Measurements from ENCODE around the gene FHIT.

Gene FHIT

GRCh38 chr3:60276615-60277014 is 974.6 kb downstream of the FHIT start:
- Histone ChIP-seq H3K4me1 (ENCODE audit: control insufficient read depth, insufficient read depth, low read length, unreplicated experiment) (no peaks in the 10 kb centered on the region), H3K27me3 (ENCODE audit: insufficient read depth, low read length) (no peaks in the 10 kb centered on the region), H2AFZ (ENCODE audit: low read length, unreplicated experiment) (no peak overlapping the region), H3K4me3 (ENCODE audit: low read depth, low read length) (no peak overlapping the region), H3K79me2 (ENCODE audit: control insufficient read depth, insufficient read depth, low read length, unreplicated experiment) (no peaks in the 10 kb centered on the region), H3K27ac (ENCODE audit: low read depth, low read length) (no peak overlapping the region), H3K36me3 (ENCODE audit: insufficient read depth, low read length) (no peaks in the 10 kb centered on the region)

- Histone ChIP-seq H3K4me1 (ENCODE audit: control insufficient read depth, insufficient read depth, low read length, unreplicated experiment) (no peaks in the 10 kb centered on the region), H2AFZ (ENCODE audit: low read length, unreplicated experiment) (no peak overlapping the region), H3K36me3 (ENCODE audit: insufficient read depth, low read length) (no peaks in the 10 kb centered on the region), H3K27ac (ENCODE audit: low read depth, low read length) (no peak overlapping the region), H3K4me3 (ENCODE audit: low read depth, low read length) (no peak overlapping the region), H3K79me2 (ENCODE audit: control insufficient read depth, insufficient read depth, low read length, unreplicated experiment) (no peaks in the 10 kb centered on the region), H3K27me3 (ENCODE audit: insufficient read depth, low read length) (no peaks in the 10 kb centered on the region)
Measured at GRCh38 chr3:60274646-60275045, 976.6 kb downstream of the FHIT start.

- Histone ChIP-seq H3K4me1 (ENCODE audit: control insufficient read depth, insufficient read depth, low read length, unreplicated experiment) (no peaks in the 10 kb centered on the region), H3K27ac (ENCODE audit: low read depth, low read length) (no peak overlapping the region), H3K27me3 (ENCODE audit: insufficient read depth, low read length) (no peaks in the 10 kb centered on the region), H2AFZ (ENCODE audit: low read length, unreplicated experiment) (no peak overlapping the region), H3K4me3 (ENCODE audit: low read depth, low read length) (no peak overlapping the region), H3K36me3 (ENCODE audit: insufficient read depth, low read length) (no peaks in the 10 kb centered on the region), H3K79me2 (ENCODE audit: control insufficient read depth, insufficient read depth, low read length, unreplicated experiment) (no peaks in the 10 kb centered on the region)
Measured at GRCh38 chr3:60274098-60274497, 977.2 kb downstream of the FHIT start.

- Histone ChIP-seq H3K79me2 (ENCODE audit: control insufficient read depth, insufficient read depth, low read length, unreplicated experiment) (no peaks in the 10 kb centered on the region), H3K4me1 (ENCODE audit: control insufficient read depth, insufficient read depth, low read length, unreplicated experiment) (no peaks in the 10 kb centered on the region), H3K36me3 (ENCODE audit: insufficient read depth, low read length) (no peaks in the 10 kb centered on the region), H3K4me3 (ENCODE audit: low read depth, low read length) (no peak overlapping the region), H2AFZ (ENCODE audit: low read length, unreplicated experiment) (no peak overlapping the region), H3K27ac (ENCODE audit: low read depth, low read length) (no peak overlapping the region), H3K27me3 (ENCODE audit: insufficient read depth, low read length) (no peaks in the 10 kb centered on the region)
Measured at GRCh38 chr3:60269829-60270266, 981.4 kb downstream of the FHIT start.

- H3K27ac ChIP-seq (ENCODE audit: low read depth, low read length) = no peak overlapping the region
- H3K27me3 ChIP-seq (ENCODE audit: insufficient read depth, low read length) = no peaks in the 10 kb centered on the region
- no peaks in the 10 kb centered on the region for H3K4me1 ChIP-seq (ENCODE audit: control insufficient read depth, insufficient read depth, low read length, unreplicated experiment)
- no peak overlapping the region for H3K4me3 ChIP-seq (ENCODE audit: low read depth, low read length)
- no peak overlapping the region for H2AFZ ChIP-seq (ENCODE audit: low read length, unreplicated experiment)
- no peaks in the 10 kb centered on the region for H3K79me2 ChIP-seq (ENCODE audit: control insufficient read depth, insufficient read depth, low read length, unreplicated experiment)
- no peaks in the 10 kb centered on the region for H3K36me3 ChIP-seq (ENCODE audit: insufficient read depth, low read length)
Measured at GRCh38 chr3:60269377-60269776, 981.9 kb downstream of the FHIT start.

GRCh38 chr3:60268123-60268522 is 983.1 kb downstream of the FHIT start:
- no peaks in the 10 kb centered on the region for H3K79me2 ChIP-seq (ENCODE audit: control insufficient read depth, insufficient read depth, low read length, unreplicated experiment)
- H3K27me3 ChIP-seq (ENCODE audit: insufficient read depth, low read length) = no peaks in the 10 kb centered on the region
- H3K36me3 ChIP-seq (ENCODE audit: insufficient read depth, low read length) = no peaks in the 10 kb centered on the region
- no peak overlapping the region for H2AFZ ChIP-seq (ENCODE audit: low read length, unreplicated experiment)
- H3K27ac ChIP-seq (ENCODE audit: low read depth, low read length) = no peak overlapping the region
- H3K4me1 ChIP-seq (ENCODE audit: control insufficient read depth, insufficient read depth, low read length, unreplicated experiment) = no peaks in the 10 kb centered on the region
- no peak overlapping the region for H3K4me3 ChIP-seq (ENCODE audit: low read depth, low read length)

- Histone ChIP-seq H3K36me3 (ENCODE audit: insufficient read depth, low read length) (no peaks in the 10 kb centered on the region), H3K79me2 (ENCODE audit: control insufficient read depth, insufficient read depth, low read length, unreplicated experiment) (no peaks in the 10 kb centered on the region), H3K4me1 (ENCODE audit: control insufficient read depth, insufficient read depth, low read length, unreplicated experiment) (no peaks in the 10 kb centered on the region), H2AFZ (ENCODE audit: low read length, unreplicated experiment) (no peak overlapping the region), H3K27ac (ENCODE audit: low read depth, low read length) (no peak overlapping the region), H3K4me3 (ENCODE audit: low read depth, low read length) (no peak overlapping the region), H3K27me3 (ENCODE audit: insufficient read depth, low read length) (no peaks in the 10 kb centered on the region)
Measured at GRCh38 chr3:60266444-60266843, 984.8 kb downstream of the FHIT start.

- Histone ChIP-seq H3K27me3 (ENCODE audit: insufficient read depth, low read length) (no peaks in the 10 kb centered on the region), H3K27ac (ENCODE audit: low read depth, low read length) (no peak overlapping the region), H3K4me1 (ENCODE audit: control insufficient read depth, insufficient read depth, low read length, unreplicated experiment) (no peaks in the 10 kb centered on the region), H3K79me2 (ENCODE audit: control insufficient read depth, insufficient read depth, low read length, unreplicated experiment) (no peaks in the 10 kb centered on the region), H2AFZ (ENCODE audit: low read length, unreplicated experiment) (no peak overlapping the region), H3K36me3 (ENCODE audit: insufficient read depth, low read length) (no peaks in the 10 kb centered on the region), H3K4me3 (ENCODE audit: low read depth, low read length) (no peak overlapping the region)
Measured at GRCh38 chr3:60263191-60263590, 988.1 kb downstream of the FHIT start.

- Histone ChIP-seq H2AFZ (ENCODE audit: low read length, unreplicated experiment) (no peak overlapping the region), H3K79me2 (ENCODE audit: control insufficient read depth, insufficient read depth, low read length, unreplicated experiment) (no peaks in the 10 kb centered on the region), H3K27ac (ENCODE audit: low read depth, low read length) (no peak overlapping the region), H3K4me1 (ENCODE audit: control insufficient read depth, insufficient read depth, low read length, unreplicated experiment) (no peaks in the 10 kb centered on the region), H3K36me3 (ENCODE audit: insufficient read depth, low read length) (no peaks in the 10 kb centered on the region), H3K27me3 (ENCODE audit: insufficient read depth, low read length) (no peaks in the 10 kb centered on the region), H3K4me3 (ENCODE audit: low read depth, low read length) (no peak overlapping the region)
Measured at GRCh38 chr3:60262546-60262945, 988.7 kb downstream of the FHIT start.

- no peaks in the 10 kb centered on the region for H3K79me2 ChIP-seq (ENCODE audit: control insufficient read depth, insufficient read depth, low read length, unreplicated experiment)
- no peak overlapping the region for H3K4me3 ChIP-seq (ENCODE audit: low read depth, low read length)
- no peak overlapping the region for H3K27ac ChIP-seq (ENCODE audit: low read depth, low read length)
- H2AFZ ChIP-seq (ENCODE audit: low read length, unreplicated experiment) = no peak overlapping the region
- no peaks in the 10 kb centered on the region for H3K27me3 ChIP-seq (ENCODE audit: insufficient read depth, low read length)
- H3K36me3 ChIP-seq (ENCODE audit: insufficient read depth, low read length) = no peaks in the 10 kb centered on the region
- no peaks in the 10 kb centered on the region for H3K4me1 ChIP-seq (ENCODE audit: control insufficient read depth, insufficient read depth, low read length, unreplicated experiment)
Measured at GRCh38 chr3:60260546-60260945, 990.7 kb downstream of the FHIT start.

GRCh38 chr3:60250810-60251209 is 1000.4 kb downstream of the FHIT start:
- no peaks in the 10 kb centered on the region for H3K36me3 ChIP-seq (ENCODE audit: insufficient read depth, low read length)
- no peaks in the 10 kb centered on the region for H3K79me2 ChIP-seq (ENCODE audit: control insufficient read depth, insufficient read depth, low read length, unreplicated experiment)
- H3K4me1 ChIP-seq (ENCODE audit: control insufficient read depth, insufficient read depth, low read length, unreplicated experiment) = no peaks in the 10 kb centered on the region
- no peak overlapping the region for H2AFZ ChIP-seq (ENCODE audit: low read length, unreplicated experiment)
- no peak overlapping the region for H3K4me3 ChIP-seq (ENCODE audit: low read depth, low read length)
- no peaks in the 10 kb centered on the region for H3K27me3 ChIP-seq (ENCODE audit: insufficient read depth, low read length)
- H3K27ac ChIP-seq (ENCODE audit: low read depth, low read length) = no peak overlapping the region

All from ACC112 (cell line).